Natural killer cell (primary cell): ENCODE measurements around the gene POLR1C. TPM values are rescaled to one million over a fixed set of nuclear protein-coding genes. Genes with fewer than 3 reads are reported as not detected.

Source experiments
- ATAC-seq, 3 donors: fragments of 150-1000 bp in 2 of 3; fragments of 200-7000 bp in 1 of 3; cut with Tn5 transposase; 1 replicate in 1 of 3; 2 replicates in 2 of 3; pipeline ENCODE4 v1.10.0; 2021; ENCODE audit warnings: mild to moderate bottlenecking in 2 of 3, moderate library complexity in 2 of 3
- DNase-seq, 2 donors: peaks; one replicate each; pipeline versions ENCODE4 v3.0.0 to v3.0.0-alpha.2; 2013 to 2021; ENCODE audit warnings: mixed read lengths in 1 of 2
- H3K27ac ChIP-seq: one replicate; pipeline ENCODE4 v1.5.1; 2013; ENCODE audit warnings: mild to moderate bottlenecking, low read length
- H3K27me3 ChIP-seq: one replicate; pipeline ENCODE4 v1.6.1; 2013; ENCODE audit warnings: low read length; ENCODE audit not compliant: control insufficient read depth, insufficient read depth
- H3K36me3 ChIP-seq: one replicate; pipeline ENCODE4 v1.6.1; 2013; ENCODE audit warnings: low read length; ENCODE audit not compliant: control insufficient read depth, insufficient read depth
- H3K4me1 ChIP-seq: one replicate; pipeline ENCODE4 v1.6.1; 2013; ENCODE audit warnings: low read length; ENCODE audit not compliant: control insufficient read depth, insufficient read depth
- H3K4me3 ChIP-seq: one replicate; pipeline ENCODE4 v1.5.1; 2013; ENCODE audit warnings: low read length
- H3K9me3 ChIP-seq: one replicate; pipeline ENCODE4 v1.6.1; 2013; ENCODE audit warnings: low read length; ENCODE audit not compliant: control insufficient read depth, insufficient read depth
- H3K27ac Mint-ChIP-seq, 2 donors: one replicate each; pipeline ENCODE4 v1.8.0; 2022; ENCODE audit warnings: mild to moderate bottlenecking in 2 of 2, mixed read lengths in 2 of 2, moderate library complexity in 1 of 2
- H3K27me3 Mint-ChIP-seq, 2 donors: one replicate each; pipeline ENCODE4 v1.8.0; 2022; ENCODE audit warnings: low read depth in 2 of 2, mixed read lengths in 2 of 2
- H3K36me3 Mint-ChIP-seq: one replicate; pipeline ENCODE4 v1.8.0; 2022; ENCODE audit warnings: mixed read lengths
- H3K4me1 Mint-ChIP-seq, 2 donors: one replicate each; pipeline ENCODE4 v1.8.0; 2022; ENCODE audit warnings: mixed read lengths in 2 of 2
- H3K4me3 Mint-ChIP-seq: one replicate; pipeline ENCODE4 v1.8.0; 2022; ENCODE audit warnings: mild to moderate bottlenecking, moderate library complexity, mixed read lengths
- H3K9me3 Mint-ChIP-seq, 2 donors: one replicate each; pipeline ENCODE4 v1.8.0; 2022; ENCODE audit warnings: mixed read lengths in 2 of 2
- CTCF ChIP-seq: fragments of 200-600 bp; IDR thresholded peaks from one replicate; pipeline ENCODE4 v1.8.0; 2022; ENCODE audit warnings: antibody characterized with exemption
- WGBS: methylation state at CpG from one replicate; pipeline ENCODE4 v1.1.7; 2013; ENCODE audit warnings: missing lambda C conversion rate; ENCODE audit not compliant: insufficient coverage; 5-methylcytosine and 5-hydroxymethylcytosine counted together
- intact Hi-C: fragments of 100-400 bp; cut with micrococcal nuclease; formaldehyde crosslinking; loops from one replicate; pipeline ENCODE4 v1.14.2; 2022
- total RNA-seq, 4 donors: library from RNA; stranded (reverse); fragments of 120-200 nt in 1 of 4; gene quantifications; one replicate each; pipeline versions ENCODE4 v1.2.3 to v1.2.4, GENCODE V29; 2013 to 2022

POLR1C gene
- total RNA-seq, 3 donors from 2014 or later (not counting 1 experiment from before 2014, with no cell fraction given) = 22.3 to 29.3 (median 25.8) TPM

GRCh38 chr6:43494766-43495165 lies 22.1 kb upstream of the POLR1C start:
- 97% methylated on average over 4 of the region's 4 CpGs for WGBS
- H3K36me3 Mint-ChIP-seq = no peaks in the 10 kb centered on the region
- H3K27me3 Mint-ChIP-seq = no peaks in the 10 kb centered on the region
- no peaks in the 10 kb centered on the region for H3K9me3 ChIP-seq
- no peak for TF ChIP-seq CTCF
- H3K27ac Mint-ChIP-seq = peak overlapping the region; percentile 48 to 80
- H3K4me3 Mint-ChIP-seq = peak overlapping the region; percentile 69
- H3K4me1 Mint-ChIP-seq = peaks cover 20 to 24% of the 10 kb centered on the region in 2 donors
- no peak for ATAC-seq
- peaks cover 19% of the 10 kb centered on the region for H3K4me1 ChIP-seq
- no peak overlapping the region for H3K4me3 ChIP-seq
- no peak for DNase-seq
- no peaks in the 10 kb centered on the region for H3K27me3 ChIP-seq
- H3K9me3 Mint-ChIP-seq = no peaks in the 10 kb centered on the region
- intact Hi-C loops = no loop called here
- H3K27ac ChIP-seq = no peak overlapping the region
- peaks cover 14% of the 10 kb centered on the region for H3K36me3 ChIP-seq

- Mint-ChIP-seq H3K4me1 (peaks cover 20% of the 10 kb centered on the region in 2 donors), H3K36me3 (no peaks in the 10 kb centered on the region), H3K27me3 (no peaks in the 10 kb centered on the region), H3K9me3 (no peaks in the 10 kb centered on the region), H3K4me3 (peak overlapping the region; percentile 69), H3K27ac (peak overlapping the region; percentile 48 to 80)
- ATAC-seq (peak; percentile 61 to 77 (median 77)), DNase-seq (peak in 1 of 2 donors; percentile 65)
- TF ChIP-seq CTCF = no peak
- no peak overlapping the region for H3K4me3 ChIP-seq
- peaks cover 20% of the 10 kb centered on the region for H3K36me3 ChIP-seq
- H3K27ac ChIP-seq = no peak overlapping the region
- peaks cover 19% of the 10 kb centered on the region for H3K4me1 ChIP-seq
- WGBS = 68% methylated on average over 4 of the region's 4 CpGs
- H3K9me3 ChIP-seq = no peaks in the 10 kb centered on the region
- no peaks in the 10 kb centered on the region for H3K27me3 ChIP-seq
- intact Hi-C loops = no loop called here
These were observed 21.4 kb upstream of the POLR1C start for GRCh38 chr6:43495409-43495941.

GRCh38 chr6:43496370-43497128 lies 20.3 kb upstream of the POLR1C start:
- TF ChIP-seq CTCF = no peak
- Histone ChIP-seq H3K9me3 (no peaks in the 10 kb centered on the region), H3K27me3 (no peaks in the 10 kb centered on the region), H3K27ac (no peak overlapping the region), H3K36me3 (peaks cover 30% of the 10 kb centered on the region), H3K4me3 (no peak overlapping the region), H3K4me1 (peaks cover 19% of the 10 kb centered on the region)
- H3K4me3 Mint-ChIP-seq = no peak overlapping the region
- ATAC-seq = peak in 2 of 3 donors; percentile 51 to 53
- intact Hi-C loops = no loop called here
- H3K9me3 Mint-ChIP-seq = no peaks in the 10 kb centered on the region
- no peak overlapping the region for H3K27ac Mint-ChIP-seq
- peaks cover 20% of the 10 kb centered on the region in 2 donors for H3K4me1 Mint-ChIP-seq
- H3K36me3 Mint-ChIP-seq = no peaks in the 10 kb centered on the region
- H3K27me3 Mint-ChIP-seq = no peaks in the 10 kb centered on the region
- WGBS = 94% methylated on average over 18 of the region's 18 CpGs
- peak in 1 of 2 donors; percentile 45 for DNase-seq
